Measurements from ENCODE around the gene KRT7. TPM values are rescaled to one million over a fixed set of nuclear protein-coding genes. Genes with fewer than 3 reads are reported as not detected.

The KRT7 gene
- total and polyA plus RNA-seq, 12 donors, result 0.33 to 34.8 (median 8.4) TPM

GRCh38 chr12:52187640-52188039 lies 45.4 kb upstream of the KRT7 start:
- intact Hi-C loops (cut with DNase I), result no loop called here
- TF ChIP-seq, protein P1, sequence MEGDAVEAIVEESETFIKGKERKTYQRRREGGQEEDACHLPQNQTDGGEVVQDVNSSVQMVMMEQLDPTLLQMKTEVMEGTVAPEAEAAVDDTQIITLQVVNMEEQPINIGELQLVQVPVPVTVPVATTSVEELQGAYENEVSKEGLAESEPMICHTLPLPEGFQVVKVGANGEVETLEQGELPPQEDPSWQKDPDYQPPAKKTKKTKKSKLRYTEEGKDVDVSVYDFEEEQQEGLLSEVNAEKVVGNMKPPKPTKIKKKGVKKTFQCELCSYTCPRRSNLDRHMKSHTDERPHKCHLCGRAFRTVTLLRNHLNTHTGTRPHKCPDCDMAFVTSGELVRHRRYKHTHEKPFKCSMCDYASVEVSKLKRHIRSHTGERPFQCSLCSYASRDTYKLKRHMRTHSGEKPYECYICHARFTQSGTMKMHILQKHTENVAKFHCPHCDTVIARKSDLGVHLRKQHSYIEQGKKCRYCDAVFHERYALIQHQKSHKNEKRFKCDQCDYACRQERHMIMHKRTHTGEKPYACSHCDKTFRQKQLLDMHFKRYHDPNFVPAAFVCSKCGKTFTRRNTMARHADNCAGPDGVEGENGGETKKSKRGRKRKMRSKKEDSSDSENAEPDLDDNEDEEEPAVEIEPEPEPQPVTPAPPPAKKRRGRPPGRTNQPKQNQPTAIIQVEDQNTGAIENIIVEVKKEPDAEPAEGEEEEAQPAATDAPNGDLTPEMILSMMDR (IDR thresholded peaks at IDR 0.05), result no peak
- no peak for TF ChIP-seq POLR2A (IDR thresholded peaks at IDR 0.05)
- Histone ChIP-seq H3K4me3 (no peak overlapping the region), H3K27me3 (no peaks in the 10 kb centered on the region), H3K4me1 (replicated peaks in 1 of 2) (peaks cover 28 to 35% of the 10 kb centered on the region in 2 donors), H3K27ac (peak overlapping the region in 2 of 5 donors; percentile 19 to 90), H3K9me3 (replicated peaks in 1 of 3) (no peaks in the 10 kb centered on the region), H3K36me3 (replicated peaks in 1 of 2) (no peaks in the 10 kb centered on the region)
- no peak for DNase-seq
- WGBS, 4 donors, result 90 to 100% (median 93%) methylated on average over 2 to 5 of the region's 5 CpGs

- Histone ChIP-seq H3K9me3 (replicated peaks in 1 of 3) (no peaks in the 10 kb centered on the region), H3K27me3 (no peaks in the 10 kb centered on the region), H3K4me3 (no peak overlapping the region), H3K36me3 (replicated peaks in 1 of 2) (no peaks in the 10 kb centered on the region), H3K27ac (no peak overlapping the region), H3K4me1 (replicated peaks in 1 of 2) (peaks cover 31 to 35% of the 10 kb centered on the region in 2 donors)
- no peak for DNase-seq
- intact Hi-C loops (cut with DNase I), result no loop called here
- 89 to 94% (median 93%) methylated on average over 7 of the region's 7 CpGs for WGBS, 4 donors
- no peak for TF ChIP-seq POLR2A (IDR thresholded peaks at IDR 0.05)
- TF ChIP-seq, protein P1 (IDR thresholded peaks at IDR 0.05), result no peak
Observed at GRCh38 chr12:52188658-52189057, 44.4 kb upstream of the KRT7 start.

GRCh38 chr12:52189376-52190174 lies 43.5 kb upstream of the KRT7 start:
- Histone ChIP-seq H3K9me3 (replicated peaks in 1 of 3) (no peaks in the 10 kb centered on the region), H3K4me1 (replicated peaks in 1 of 2) (peaks cover 37 to 41% of the 10 kb centered on the region in 2 donors), H3K27me3 (no peaks in the 10 kb centered on the region), H3K4me3 (no peak overlapping the region), H3K27ac (no peak overlapping the region), H3K36me3 (replicated peaks in 1 of 2) (no peaks in the 10 kb centered on the region)
- intact Hi-C loops (cut with DNase I), result no loop called here
- 42 to 70% (median 51%) methylated on average over 2 to 3 of the region's 3 CpGs for WGBS, 4 donors
- no peak for TF ChIP-seq POLR2A (IDR thresholded peaks at IDR 0.05)
- TF ChIP-seq, protein P1 (IDR thresholded peaks at IDR 0.05), result no peak
- DNase-seq, result no peak

GRCh38 chr12:52190860-52191729 lies 41.9 kb upstream of the KRT7 start:
- TF ChIP-seq POLR2A (IDR thresholded peaks at IDR 0.05), result no peak
- TF ChIP-seq, protein P1 (IDR thresholded peaks at IDR 0.05), result no peak
- intact Hi-C loops (cut with DNase I), result no loop called here
- DNase-seq, result no peak
- Histone ChIP-seq H3K36me3 (replicated peaks in 1 of 2) (no peaks in the 10 kb centered on the region), H3K4me1 (replicated peaks in 1 of 2) (peaks cover 33 to 41% of the 10 kb centered on the region in 2 donors), H3K9me3 (replicated peaks in 1 of 3) (no peaks in the 10 kb centered on the region), H3K4me3 (peak overlapping the region in 1 of 4 donors; percentile 31), H3K27me3 (no peaks in the 10 kb centered on the region), H3K27ac (peak overlapping the region in 3 of 5 donors; percentile 85 to 94 (median 86))
- WGBS, 4 donors, result 80 to 85% (median 81%) methylated on average over 12 to 16 of the region's 16 CpGs
